Thymus (tissue), 11 donors: ENCODE results near the gene TNFAIP1. TPM values are rescaled to one million over a fixed set of nuclear protein-coding genes. Genes with fewer than 3 reads are reported as not detected.
"Not testable (repeated sequence)": the region's sequence is repeated elsewhere in the genome, so short reads cannot be mapped to it uniquely, and the experiment has no call there.

ENCODE experiments used
- DNase-seq, 9 donors: peaks; one replicate each; pipeline ENCODE4 v3.0.0-alpha.2; 2013; ENCODE audit warnings: low spot score in 9 of 9, low read depth in 6 of 9, missing footprints in 1 of 9
- H3K27ac ChIP-seq, 2 donors: one replicate each; pipeline ENCODE4 v1.5.1; 2013; ENCODE audit warnings: control low read depth in 1 of 2, low read depth in 1 of 2, low read length in 1 of 2, mild to moderate bottlenecking in 1 of 2, moderate library complexity in 1 of 2
- H3K27me3 ChIP-seq, 2 donors: one replicate each; pipeline ENCODE4 v1.5.1; 2013; ENCODE audit warnings: low read length in 1 of 2; ENCODE audit not compliant: control insufficient read depth in 2 of 2, insufficient read depth in 1 of 2
- H3K36me3 ChIP-seq, 2 donors: one replicate each; pipeline ENCODE4 v1.5.1; 2013; ENCODE audit warnings: low read length in 1 of 2, mild to moderate bottlenecking in 1 of 2, moderate library complexity in 1 of 2; ENCODE audit not compliant: control insufficient read depth in 2 of 2, insufficient read depth in 2 of 2
- H3K4me1 ChIP-seq, 2 donors: one replicate each; pipeline ENCODE4 v1.5.1; 2013; ENCODE audit warnings: low read length in 2 of 2; ENCODE audit not compliant: control insufficient read depth in 2 of 2, insufficient read depth in 2 of 2
- H3K4me3 ChIP-seq, 2 donors: one replicate each; pipeline ENCODE4 v1.5.1; 2013; ENCODE audit warnings: low read length in 2 of 2, control low read depth in 1 of 2, mild to moderate bottlenecking in 1 of 2
- H3K9me3 ChIP-seq, 2 donors: one replicate each; pipeline ENCODE4 v1.5.1; 2013; ENCODE audit warnings: low read length in 1 of 2, mild to moderate bottlenecking in 1 of 2; ENCODE audit not compliant: control insufficient read depth in 2 of 2, insufficient read depth in 1 of 2
- WGBS: extraction: QIAGEN DNeasy Blood & Tissue Kit; methylation state at CpG from one replicate; pipeline ENCODE4 v1.1.7; 2013; 5-methylcytosine and 5-hydroxymethylcytosine counted together
- polyA plus RNA-seq: library from polyadenylated mRNA; stranded (reverse); fragments of 200-250 nt; gene quantifications from one replicate; pipeline ENCODE4 v1.2.3, GENCODE V29; 2013
- total RNA-seq: library from RNA; stranded (reverse); fragments of 120-200 nt; gene quantifications from one replicate; pipeline ENCODE4 v1.2.4, GENCODE V29; 2013
- donor health status: healthy.

The TNFAIP1 gene
- total and polyA plus RNA-seq, 2 donors, result 11.3 to 19.4 TPM

- H3K4me3 ChIP-seq, result no peak overlapping the region
- no peak for DNase-seq
- peaks cover 18 to 19% of the 10 kb centered on the region in 2 donors for H3K4me1 ChIP-seq
- peaks cover 35 to 36% of the 10 kb centered on the region in 2 donors for H3K36me3 ChIP-seq
- whole genome bisulfite sequencing, result 98% methylated on average over 6 of the region's 6 CpGs
- no peaks in the 10 kb centered on the region for H3K27me3 ChIP-seq
- no peaks in the 10 kb centered on the region for H3K9me3 ChIP-seq
- H3K27ac ChIP-seq, result no peak overlapping the region
These were observed 3.6 kb upstream of the TNFAIP1 start for GRCh38 chr17:28331891-28332420.

- no peak overlapping the region for H3K27ac ChIP-seq
- peaks cover 24 to 31% of the 10 kb centered on the region in 2 donors for H3K36me3 ChIP-seq
- 92% methylated on average over 1 of the region's 1 CpG for WGBS
- no peaks in the 10 kb centered on the region for H3K9me3 ChIP-seq
- peaks cover 19 to 21% of the 10 kb centered on the region in 2 donors for H3K4me1 ChIP-seq
- no peaks in the 10 kb centered on the region for H3K27me3 ChIP-seq
- H3K4me3 ChIP-seq, result no peak overlapping the region
- DNase-seq, result no peak
These were observed 2.3 kb upstream of the TNFAIP1 start for GRCh38 chr17:28333083-28333746.

- peaks cover 19 to 21% of the 10 kb centered on the region in 2 donors for H3K4me1 ChIP-seq
- peak overlapping the region in 1 of 2 donors; percentile 25 for H3K27ac ChIP-seq
- H3K9me3 ChIP-seq, result no peaks in the 10 kb centered on the region
- H3K4me3 ChIP-seq, result peak overlapping the region in 1 of 2 donors; percentile 84
- H3K36me3 ChIP-seq, result peaks cover 17 to 23% of the 10 kb centered on the region in 2 donors
- WGBS, result 78% methylated on average over 6 of the region's 6 CpGs
- DNase-seq, result peak in 1 of 9 donors; percentile 19
- no peaks in the 10 kb centered on the region for H3K27me3 ChIP-seq
These were observed 1.4 kb upstream of the TNFAIP1 start for GRCh38 chr17:28334171-28334570.

- peak overlapping the region; percentile 76 to 80 for H3K27ac ChIP-seq
- peaks cover 13 to 22% of the 10 kb centered on the region in 2 donors for H3K36me3 ChIP-seq
- H3K4me3 ChIP-seq, result peak overlapping the region; percentile 76 to 84
- peak in 1 of 9 donors; percentile 23 for DNase-seq
- peaks cover 19 to 21% of the 10 kb centered on the region in 2 donors for H3K4me1 ChIP-seq
- no peaks in the 10 kb centered on the region for H3K27me3 ChIP-seq
- H3K9me3 ChIP-seq, result no peaks in the 10 kb centered on the region
- 16% methylated on average over 18 of the region's 18 CpGs for WGBS
These were observed 828 bp upstream of the TNFAIP1 start for GRCh38 chr17:28334666-28335200.

GRCh38 chr17:28335959-28336871 is 654 bp downstream of the TNFAIP1 start:
- H3K36me3 ChIP-seq, result peaks cover 19 to 24% of the 10 kb centered on the region in 2 donors
- no peaks in the 10 kb centered on the region for H3K27me3 ChIP-seq
- 12% methylated on average over 29 of the region's 29 CpGs for WGBS
- peak overlapping the region; percentile 80 to 92 for H3K27ac ChIP-seq
- H3K9me3 ChIP-seq, result no peaks in the 10 kb centered on the region
- peak overlapping the region; percentile 76 to 84 for H3K4me3 ChIP-seq
- H3K4me1 ChIP-seq, result peaks cover 19 to 21% of the 10 kb centered on the region in 2 donors
- peak in 1 of 9 donors; percentile 15 for DNase-seq

- Histone ChIP-seq H3K4me1 (peaks cover 24% of the 10 kb centered on the region in 2 donors), H3K27ac (no peak overlapping the region), H3K9me3 (no peaks in the 10 kb centered on the region), H3K27me3 (no peaks in the 10 kb centered on the region), H3K4me3 (no peak overlapping the region), H3K36me3 (peaks cover 29 to 37% of the 10 kb centered on the region in 2 donors)
- no peak for DNase-seq
- 90% methylated on average over 5 of the region's 5 CpGs for WGBS
These were observed 2.7 kb downstream of the TNFAIP1 start for GRCh38 chr17:28338056-28338768.

GRCh38 chr17:28338769-28339212 is 3.2 kb downstream of the TNFAIP1 start:
- DNase-seq, H3K9me3 ChIP-seq, H3K4me3 ChIP-seq, H3K27ac ChIP-seq, H3K27me3 ChIP-seq: not testable (repeated sequence)
- peaks cover 33 to 43% of the 10 kb centered on the region in 2 donors for H3K36me3 ChIP-seq
- WGBS, result 96% methylated on average over 8 of the region's 8 CpGs
- H3K4me1 ChIP-seq, result peaks cover 24 to 27% of the 10 kb centered on the region in 2 donors

- Histone ChIP-seq H3K27me3 (no peaks in the 10 kb centered on the region), H3K36me3 (peaks cover 37 to 49% of the 10 kb centered on the region in 2 donors), H3K9me3 (no peaks in the 10 kb centered on the region), H3K4me3 (no peak overlapping the region), H3K4me1 (peaks cover 25 to 27% of the 10 kb centered on the region in 2 donors), H3K27ac (no peak overlapping the region)
- no peak for DNase-seq
- WGBS, result 97% methylated on average over 15 of the region's 15 CpGs
These were observed 3.9 kb downstream of the TNFAIP1 start for GRCh38 chr17:28339431-28339830.
